Upper lobe of right lung (tissue), 1 donor: Measurements from ENCODE around the gene SCUBE2. TPM values are rescaled to one million over a fixed set of nuclear protein-coding genes. Genes with fewer than 3 reads are reported as not detected.

Experiments
- ATAC-seq: fragments of 200-7000 bp; cut with Tn5 transposase; one replicate; pipeline ENCODE4 v1.9.1; 2020; ENCODE audit warnings: mild to moderate bottlenecking, moderate library complexity
- DNase-seq: peaks from one replicate; pipeline ENCODE4 v3.0.0-alpha.2; 2020
- H3K27ac ChIP-seq: fragments of 200-600 bp; one replicate; pipeline ENCODE4 v1.8.0; 2022
- H3K27me3 ChIP-seq: fragments of 200-600 bp; one replicate; pipeline ENCODE4 v1.8.0; 2022; ENCODE audit warnings: mild to moderate bottlenecking
- H3K36me3 ChIP-seq: fragments of 200-600 bp; one replicate; pipeline ENCODE4 v1.8.0; 2022
- H3K4me1 ChIP-seq: fragments of 200-600 bp; one replicate; pipeline ENCODE4 v1.8.0; 2022
- H3K4me3 ChIP-seq: fragments of 200-600 bp; one replicate; pipeline ENCODE4 v1.8.0; 2022; ENCODE audit warnings: mild to moderate bottlenecking
- H3K9me3 ChIP-seq: fragments of 200-600 bp; one replicate; pipeline ENCODE4 v1.8.0; 2022
- CTCF ChIP-seq: fragments of 200-600 bp; IDR thresholded peaks from one replicate; pipeline ENCODE4 v1.8.0; 2022; ENCODE audit warnings: antibody characterized with exemption
- intact Hi-C: fragments of 100-400 bp; cut with DNase I; formaldehyde crosslinking; loops from one replicate; pipeline ENCODE4 v1.11.0; 2022
- total RNA-seq: library from RNA; stranded (reverse); fragmentation: NEBNext Ultra II Directional; extraction: Animal tissue kit (Norgen Biotek cat#: 25700); gene quantifications from one replicate; pipeline ENCODE4 v1.2.1, GENCODE V29; 2021
- donor health status: DM: no; HTN: yes; CAD: no; lungs with severe emphysema.

Gene SCUBE2
- total RNA-seq, 1 donor from 2014 or later, result 9.9 TPM

DNA sequence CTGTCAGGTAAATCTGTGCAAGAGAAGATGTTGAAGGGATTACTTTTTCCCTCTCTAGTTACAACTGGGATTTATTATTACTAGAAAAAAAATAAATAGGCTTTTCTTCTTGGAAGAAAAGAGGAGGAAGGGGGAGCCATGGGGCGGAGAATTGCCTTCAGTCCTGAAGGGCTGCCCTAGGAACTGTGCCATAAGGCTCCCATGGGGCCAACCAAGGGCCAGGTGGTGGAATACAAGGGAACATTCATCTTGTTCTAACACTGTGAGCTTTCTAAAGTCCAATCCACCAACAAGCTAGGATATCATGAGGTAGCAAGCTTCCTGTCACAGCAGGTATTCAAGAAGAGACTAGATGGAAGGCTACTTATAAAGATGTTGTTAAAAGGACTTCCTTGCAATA is 62.8 kb downstream of the SCUBE2 start:
- H3K4me3 ChIP-seq, result no peak overlapping the region
- no peak for TF ChIP-seq CTCF
- no peaks in the 10 kb centered on the region for H3K27me3 ChIP-seq
- DNase-seq (no peak), ATAC-seq (no peak)
- no peaks in the 10 kb centered on the region for H3K36me3 ChIP-seq
- intact Hi-C loops, result no loop called here
- H3K4me1 ChIP-seq, result no peaks in the 10 kb centered on the region
- no peak overlapping the region for H3K27ac ChIP-seq
- no peaks in the 10 kb centered on the region for H3K9me3 ChIP-seq

DNA sequence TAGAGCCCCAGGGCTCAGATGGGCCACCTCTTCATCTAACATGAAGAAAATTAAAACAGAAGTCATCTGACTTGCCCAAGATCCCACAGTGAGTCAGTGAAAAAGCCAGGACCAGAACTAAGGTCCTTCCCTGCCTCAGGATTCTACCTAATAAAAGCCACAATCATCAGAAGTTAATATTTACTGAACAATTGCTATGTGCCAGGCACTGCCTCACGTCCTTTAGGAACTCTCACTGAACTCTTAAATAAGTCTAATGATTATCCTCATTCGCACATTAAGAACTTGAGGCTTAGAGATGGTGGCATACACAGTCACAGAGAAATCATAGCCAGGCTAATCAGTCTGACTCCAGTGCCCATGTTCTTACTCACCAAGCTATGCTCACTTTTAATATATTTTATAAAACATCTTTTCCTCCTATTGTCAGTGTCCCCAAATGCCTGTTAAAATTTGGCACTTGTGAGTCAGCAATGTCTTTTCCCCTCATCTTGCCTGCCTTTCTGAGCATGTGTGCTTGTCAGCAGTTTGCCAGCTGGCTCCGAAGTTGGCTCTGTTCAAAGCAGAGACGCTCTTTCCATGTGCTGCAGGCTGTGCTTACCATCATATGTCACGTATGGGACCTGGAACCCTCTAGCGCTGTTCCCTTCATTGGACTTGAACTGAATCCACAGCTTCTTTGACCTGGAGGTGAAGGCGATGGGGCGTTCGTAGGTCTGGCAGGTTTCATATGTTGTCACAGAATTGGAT is 66.1 kb downstream of the SCUBE2 start:
- DNase-seq, result no peak
- no peak for ATAC-seq
- Histone ChIP-seq H3K36me3 (no peaks in the 10 kb centered on the region), H3K27ac (no peak overlapping the region), H3K9me3 (no peaks in the 10 kb centered on the region), H3K27me3 (no peaks in the 10 kb centered on the region), H3K4me1 (no peaks in the 10 kb centered on the region), H3K4me3 (no peak overlapping the region)
- no peak for TF ChIP-seq CTCF
- intact Hi-C loops, result no loop called here

DNA sequence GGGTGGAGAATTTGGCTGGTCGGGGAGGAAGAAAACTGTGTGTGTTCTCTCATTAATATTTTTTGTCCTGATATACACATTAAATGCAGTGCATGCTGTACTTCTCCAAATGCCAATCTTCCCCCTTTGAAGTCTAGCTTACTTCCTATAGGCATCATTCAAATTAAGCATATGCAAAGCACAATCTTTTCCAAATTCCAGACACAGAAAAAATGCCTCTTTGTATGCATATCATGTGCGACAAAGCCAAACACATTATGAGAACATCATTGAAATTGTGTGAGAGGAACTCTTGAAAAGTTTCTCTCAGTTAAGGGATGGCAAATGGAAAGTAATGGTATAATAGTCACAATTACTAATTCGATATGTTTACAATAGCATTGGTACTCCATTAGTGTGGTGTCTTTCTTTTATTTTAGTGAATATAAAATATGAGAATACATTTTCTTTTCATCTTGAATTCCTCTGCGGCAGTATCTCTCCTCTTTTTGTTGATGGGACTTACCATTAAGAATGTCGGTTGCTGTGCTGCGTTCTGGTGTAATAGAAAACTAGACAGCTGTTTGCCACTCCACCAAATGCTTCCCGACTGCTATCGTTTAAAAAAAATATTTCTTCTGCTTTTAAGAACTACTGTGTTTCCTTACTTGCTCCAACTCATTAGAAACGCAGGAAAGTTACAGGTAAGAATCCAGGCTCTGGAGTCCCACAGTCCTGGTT is 68.3 kb downstream of the SCUBE2 start:
- no peak for DNase-seq
- H3K4me1 ChIP-seq, result no peaks in the 10 kb centered on the region
- intact Hi-C loops, result no loop called here
- H3K9me3 ChIP-seq, result no peaks in the 10 kb centered on the region
- no peaks in the 10 kb centered on the region for H3K36me3 ChIP-seq
- no peak overlapping the region for H3K27ac ChIP-seq
- H3K4me3 ChIP-seq, result no peak overlapping the region
- no peak for TF ChIP-seq CTCF
- no peak for ATAC-seq
- no peaks in the 10 kb centered on the region for H3K27me3 ChIP-seq

DNA sequence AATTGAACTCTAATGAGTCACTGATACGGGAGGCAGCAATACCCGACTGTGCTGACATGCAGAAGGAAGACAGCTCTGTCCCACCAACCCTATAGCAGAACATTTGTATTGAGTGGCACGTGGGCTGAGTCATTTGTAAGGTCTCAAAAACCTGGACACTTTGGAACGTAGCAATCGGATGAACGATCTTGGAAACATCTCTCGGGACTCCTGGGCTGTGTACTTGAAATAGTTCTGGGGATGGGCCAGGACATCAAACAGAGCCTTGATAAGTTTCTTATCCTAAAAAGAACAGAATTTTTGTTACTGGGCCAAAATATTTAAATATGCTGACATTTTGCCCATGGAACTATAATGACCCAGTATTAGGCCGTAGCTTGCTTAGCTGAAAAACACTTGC is 70.5 kb downstream of the SCUBE2 start:
- peaks cover 18% of the 10 kb centered on the region for H3K4me1 ChIP-seq
- H3K27ac ChIP-seq, result no peak overlapping the region
- ATAC-seq, result no peak
- no peaks in the 10 kb centered on the region for H3K9me3 ChIP-seq
- intact Hi-C loops, result no loop called here
- H3K36me3 ChIP-seq, result no peaks in the 10 kb centered on the region
- H3K4me3 ChIP-seq, result no peak overlapping the region
- no peak for DNase-seq
- H3K27me3 ChIP-seq, result no peaks in the 10 kb centered on the region
- TF ChIP-seq CTCF, result no peak

GRCh38 chr11:9019861-9020260 is 71.5 kb downstream of the SCUBE2 start:
- Histone ChIP-seq H3K4me3 (no peak overlapping the region), H3K9me3 (no peaks in the 10 kb centered on the region), H3K4me1 (peaks cover 21% of the 10 kb centered on the region), H3K27me3 (no peaks in the 10 kb centered on the region), H3K36me3 (no peaks in the 10 kb centered on the region), H3K27ac (no peak overlapping the region)
- intact Hi-C loops, result no loop called here
- ATAC-seq (no peak), DNase-seq (no peak)
- TF ChIP-seq CTCF, result no peak
